K562 (cell line): ENCODE measurements around the gene SEMA4G. TPM values are rescaled to one million over a fixed set of nuclear protein-coding genes. Genes with fewer than 3 reads are reported as not detected.
A peak's percentile ranks its signal among the peaks of the same experiment; 100 is the strongest.

Source experiments
- ATAC-seq: fragments of 200-7000 bp; cut with Tn5 transposase; 3 replicates; pipeline ENCODE4 v1.9.1; 2020; ENCODE audit warnings: moderate library complexity
- BruUV-seq: library from RNA; stranded (reverse); fragments of 400-500 nt; replicated peaks from 2 replicates; lab custom pipeline; 2021; lab: Mats Ljungman, UMichigan
- CTCF ChIA-PET: fragments of 300-600 bp; formaldehyde crosslinking; extraction: SDS; loops from one replicate; lab custom pipeline; 2021; ENCODE audit warnings: low intra/inter-chr PET ratio; lab: Yijun Ruan, JAX
- POLR2A ChIA-PET: fragments of 300-600, 350-650 bp; sonication (Branson Sonifier 250); formaldehyde crosslinking; extraction: SDS; loops from one replicate; lab custom pipeline; 2021; ENCODE audit warnings: antibody characterized with exemption, inconsistent platforms; lab: Yijun Ruan, JAX
- DNase-seq, 4 experiments: peaks; one replicate each; pipeline versions ENCODE4 v3.0.0 to v3.0.0-alpha.2; 2011 to 2018; ENCODE audit warnings: low spot score in 3 of 4, mixed read lengths in 3 of 4; ENCODE audit errors: extremely low read depth in 1 of 4
- FAIRE-seq: peaks from 2 replicates; lab custom pipeline; 2011; peaks lifted over from hg19 to GRCh38; lab: Jason Lieb, UNC
- H2AFZ ChIP-seq: 2 replicates; pipeline ENCODE4 v1.6.0; 2011; ENCODE audit warnings: low read depth, low read length, control low read depth, inconsistent platforms
- H3K27ac ChIP-seq: fragments of 200-600 bp; 3 replicates; pipeline ENCODE4 v1.8.0; 2011; ENCODE audit warnings: low read depth, mild to moderate bottlenecking, control low read depth, inconsistent platforms, low read length, moderate library complexity, mixed read lengths; ENCODE audit errors: extremely low read depth
- H3K27me3 ChIP-seq, 2 experiments: fragments of 300-600 bp in 1 of 2; 2 replicates in 1 of 2; 3 replicates in 1 of 2; pipeline versions ENCODE4 v1.6.0 to v1.8.0; 2011; ENCODE audit warnings: inconsistent platforms in 2 of 2, low read length in 2 of 2, mild to moderate bottlenecking in 1 of 2, mixed read lengths in 1 of 2, moderate library complexity in 1 of 2; ENCODE audit not compliant: control insufficient read depth in 2 of 2, insufficient read depth in 2 of 2
- H3K36me3 ChIP-seq: fragments of 300-600 bp; 3 replicates; pipeline ENCODE4 v1.8.0; 2011; ENCODE audit warnings: mild to moderate bottlenecking, low read length, inconsistent platforms; ENCODE audit not compliant: control insufficient read depth, insufficient read depth
- H3K4me1 ChIP-seq, 2 experiments: fragments of 200-600 bp in 1 of 2; replicated peaks in 1 of 2; 2 replicates in 1 of 2; 3 replicates in 1 of 2; pipeline versions ENCODE4 v1.5.1 to v1.8.0; 2011; ENCODE audit warnings: inconsistent platforms in 2 of 2, low read length in 2 of 2, mild to moderate bottlenecking in 1 of 2, mixed read lengths in 1 of 2, moderate library complexity in 1 of 2; ENCODE audit not compliant: control insufficient read depth in 2 of 2, insufficient read depth in 2 of 2
- H3K4me2 ChIP-seq: 2 replicates; pipeline ENCODE4 v1.6.1; 2011; ENCODE audit warnings: low read length, control low read depth, inconsistent platforms, mixed read lengths; ENCODE audit not compliant: insufficient read depth
- H3K4me3 ChIP-seq: fragments of 200-600 bp; sonication (generic), shearing (Covaris generic); 2 replicates; pipeline ENCODE4 v1.5.1; 2016; ENCODE audit warnings: control low read depth, inconsistent platforms
- H3K79me2 ChIP-seq: fragments of 200-600 bp; 3 replicates; pipeline ENCODE4 v1.8.0; 2011; ENCODE audit warnings: low read length, inconsistent platforms; ENCODE audit not compliant: control insufficient read depth, insufficient read depth
- H3K9ac ChIP-seq, 2 experiments: 2 replicates each; pipeline versions ENCODE4 v1.6.0 to v1.6.1; 2011; ENCODE audit warnings: low read depth in 2 of 2, low read length in 2 of 2, control low read depth in 1 of 2, inconsistent platforms in 1 of 2, mild to moderate bottlenecking in 1 of 2, mixed read lengths in 1 of 2; ENCODE audit not compliant: insufficient read depth in 1 of 2
- H3K9me1 ChIP-seq: one replicate; pipeline ENCODE4 v1.6.0; 2011; ENCODE audit warnings: inconsistent platforms, mild to moderate bottlenecking, low read length, moderate library complexity; ENCODE audit not compliant: control insufficient read depth, insufficient read depth
- H3K9me3 ChIP-seq: replicated peaks from 2 replicates; pipeline ENCODE4 v1.5.1; 2011; ENCODE audit warnings: low read depth, low read length, inconsistent platforms; ENCODE audit not compliant: control insufficient read depth, insufficient read depth
- H4K20me1 ChIP-seq: replicated peaks from 2 replicates; pipeline ENCODE4 v1.6.1; 2011; ENCODE audit warnings: low read length, inconsistent platforms, mixed read lengths; ENCODE audit not compliant: control insufficient read depth, insufficient read depth
- CBX1 ChIP-seq: sonication (generic); IDR thresholded peaks from 2 replicates; pipeline ENCODE4 v1.6.1; 2016; ENCODE audit warnings: antibody characterized with exemption, low read depth, mild to moderate bottlenecking
- GTF2E2 ChIP-seq: fragments of 200-800 bp; sonication (Bioruptor generic); IDR thresholded peaks from 2 replicates; pipeline ENCODE4 v1.6.1; 2016; ENCODE audit warnings: missing genetic modification characterization, missing compliant biosample characterization
- KAT2B ChIP-seq: IDR thresholded peaks from one replicate; pipeline ENCODE4 v1.6.1; 2012; ENCODE audit warnings: low read depth, mild to moderate bottlenecking, control low read depth, inconsistent platforms, low read length, moderate library complexity
- RBM25 ChIP-seq: fragments of 200-400 bp; formaldehyde crosslinking; IDR thresholded peaks from 2 replicates; pipeline ENCODE4 v1.6.1; 2018; ENCODE audit warnings: low read length, low read depth, moderate library complexity; ENCODE audit not compliant: severe bottlenecking
- ZNF12 ChIP-seq: sonication (generic); formaldehyde crosslinking; IDR thresholded peaks from 2 replicates; pipeline ENCODE4 v1.4.0; 2020; ENCODE audit warnings: mild to moderate bottlenecking, missing genetic modification reagents
- WGBS: fragments of 100-300 bp; shearing (Covaris generic); methylation state at CpG from one replicate; pipeline ENCODE4 v1.1.6; 2016; ENCODE audit warnings: low coverage, mixed read lengths; ENCODE audit not compliant: insufficient coverage; ENCODE audit errors: missing lambda C conversion rate; 5-methylcytosine and 5-hydroxymethylcytosine counted together
- in situ Hi-C: fragments of 300-500 bp; cut with MboI; formaldehyde crosslinking; loops from 4 replicates; pipeline ENCODE4 v1.15.0; 2018; ENCODE audit warnings: inconsistent platforms, mixed read lengths
- intact Hi-C: fragments of 100-400 bp; cut with micrococcal nuclease; formaldehyde crosslinking; loops from 2 replicates; pipeline ENCODE4 v1.14.2; 2022
- polyA plus RNA-seq, 8 experiments: library from polyadenylated mRNA; depleted of rRNA in 4 of 8; stranded (reverse) in 5 of 8; unstranded in 3 of 8; fragments of >200 nt; fragmentation: Nextera tagmentation in 2 of 8; fragmentation: Illumina TruSeq in 1 of 8; extraction: Ambion mirVana in 2 of 8; extraction: Trizol in 1 of 8; gene quantifications; 2 replicates each; pipeline versions ENCODE4 v1.2.1 to v1.2.3, GENCODE V29; 2011 to 2014; ENCODE audit warnings: inconsistent platforms in 1 of 8, missing spikeins in 1 of 8
- total RNA-seq, 7 experiments: library from RNA; depleted of rRNA in 6 of 7; stranded (reverse); fragments of >200 nt in 6 of 7; fragmentation: Illumina TruSeq in 2 of 7; extraction: Trizol in 2 of 7; gene quantifications; 2 replicates each; pipeline versions ENCODE4 v1.2.1 to v1.2.3, GENCODE V29; 2011 to 2021; ENCODE audit warnings: low replicate concordance in 1 of 7
- TF ChIP-seq, protein P1 (sequence below): fragments of 450-650 bp; IDR thresholded peaks from 2 replicates; pipeline ENCODE4 v1.6.1; 2016

The SEMA4G gene
- total and polyA plus RNA-seq, 9 of the 15 experiments (the other 6 are each of a cell fraction or from before 2014, with no cell fraction given), result 0.40 to 7.8 (median 1.8) TPM

DNA sequence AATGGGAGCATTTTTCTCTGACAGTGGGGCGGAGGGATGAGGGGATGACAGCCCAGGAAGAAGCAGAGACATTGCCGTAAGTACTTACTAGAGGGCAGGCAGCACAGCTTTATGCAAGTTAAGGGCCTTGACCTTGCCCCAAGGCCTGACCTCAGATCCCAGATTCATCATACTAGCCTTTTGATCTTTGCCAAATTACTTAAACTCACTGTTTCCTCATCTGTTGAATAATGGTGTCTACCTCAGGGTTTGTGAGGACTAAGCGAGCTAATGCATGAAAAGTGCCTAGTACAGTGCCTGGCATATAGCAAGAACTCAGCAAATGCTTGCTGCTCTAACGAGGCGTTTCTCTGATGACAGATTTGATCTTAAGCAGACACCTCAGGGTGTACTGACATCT, 3.5 kb upstream of the SEMA4G start:
- Histone ChIP-seq H2AFZ (no peak overlapping the region), H3K9ac (no peak overlapping the region), H3K27ac (no peak overlapping the region), H3K27me3 (no peaks in the 10 kb centered on the region), H3K9me3 (no peaks in the 10 kb centered on the region), H3K36me3 (peaks cover 27% of the 10 kb centered on the region; the same call in 1 of the 3 replicates), H3K79me2 (no peaks in the 10 kb centered on the region), H3K9me1 (no peaks in the 10 kb centered on the region), H3K4me3 (no peak overlapping the region), H3K4me1 (peaks cover 12 to 14% of the 10 kb centered on the region in 2 experiments), H4K20me1 (no peaks in the 10 kb centered on the region), H3K4me2 (no peak overlapping the region)
- no peak for FAIRE-seq
- TF ChIP-seq ZNF12 (CRISPR knock-in tag), result 0 out of 2 replicates have a peak, but pooled peaks have one; percentile 59
- TF ChIP-seq KAT2B, result no peak
- peak; percentile 73 for TF ChIP-seq RBM25
- TF ChIP-seq GTF2E2 (tag), result no peak
- ATAC-seq, result no peak
- POLR2A ChIA-PET, result interaction anchor here (0.7 kb wide), 2 partner anchors 19 to 35 kb away, joined by 3 read pairs; no protein-coding TSS in a partner anchor
- no TSS peak for BruUV-seq
- intact Hi-C loops (no loop called here), in situ Hi-C loops (no loop called here)
- WGBS, result 62% methylated on average over 4 of the region's 5 CpGs
- CTCF ChIA-PET, result no interaction called here
- DNase-seq, result no peak

DNA sequence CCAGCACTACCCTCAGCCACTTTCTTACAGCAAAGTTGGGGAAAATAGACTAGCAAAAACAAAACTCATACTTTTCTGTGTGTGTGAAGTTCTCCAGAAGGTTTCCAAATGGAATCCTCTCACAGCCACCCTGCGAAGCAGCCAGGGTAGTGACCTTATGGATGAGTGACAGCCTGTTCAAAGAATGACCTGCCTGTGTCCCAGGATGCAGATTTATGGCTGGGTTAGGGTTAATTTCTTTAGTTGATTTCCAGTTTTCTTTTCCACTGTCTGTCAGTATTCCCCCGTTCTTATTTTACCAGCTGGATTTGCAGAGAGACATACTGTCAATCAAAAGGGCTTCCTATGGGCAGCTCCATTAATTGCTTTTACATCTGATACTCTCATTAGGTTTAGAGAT, 2.4 kb upstream of the SEMA4G start:
- Histone ChIP-seq H3K4me2 (no peak overlapping the region), H3K79me2 (no peaks in the 10 kb centered on the region)
- no peak for DNase-seq
- CTCF ChIA-PET, result no interaction called here
- TF ChIP-seq CBX1, result no peak
- TF ChIP-seq, protein P1, sequence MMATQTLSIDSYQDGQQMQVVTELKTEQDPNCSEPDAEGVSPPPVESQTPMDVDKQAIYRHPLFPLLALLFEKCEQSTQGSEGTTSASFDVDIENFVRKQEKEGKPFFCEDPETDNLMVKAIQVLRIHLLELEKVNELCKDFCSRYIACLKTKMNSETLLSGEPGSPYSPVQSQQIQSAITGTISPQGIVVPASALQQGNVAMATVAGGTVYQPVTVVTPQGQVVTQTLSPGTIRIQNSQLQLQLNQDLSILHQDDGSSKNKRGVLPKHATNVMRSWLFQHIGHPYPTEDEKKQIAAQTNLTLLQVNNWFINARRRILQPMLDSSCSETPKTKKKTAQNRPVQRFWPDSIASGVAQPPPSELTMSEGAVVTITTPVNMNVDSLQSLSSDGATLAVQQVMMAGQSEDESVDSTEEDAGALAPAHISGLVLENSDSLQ, result peak; percentile 68
- TF ChIP-seq, all 486 proteins: peak for 1
- intact Hi-C loops, result no loop called here
- peaks cover 20% of the 10 kb centered on the region; the same call in 1 of the 3 replicates for H3K36me3 ChIP-seq
- no TSS peak for BruUV-seq
- no peak overlapping the region for H3K27ac ChIP-seq
- ATAC-seq (no peak), FAIRE-seq (no peak)
- 38% methylated on average over 2 of the region's 2 CpGs for WGBS
- no peak overlapping the region for H2AFZ ChIP-seq
- no peaks in the 10 kb centered on the region for H3K9me3 ChIP-seq
- no peak overlapping the region for H3K9ac ChIP-seq
- in situ Hi-C loops, result no loop called here
- no peak overlapping the region for H3K4me3 ChIP-seq
- POLR2A ChIA-PET, result interaction anchor here (1.0 to 1.3 kb wide), 2 partner anchors 10 to 15 kb away, joined by 3 to 4 read pairs; no protein-coding TSS in a partner anchor
- no peaks in the 10 kb centered on the region for H3K9me1 ChIP-seq
- H4K20me1 ChIP-seq, result no peaks in the 10 kb centered on the region
- no peaks in the 10 kb centered on the region for H3K27me3 ChIP-seq
- H3K4me1 ChIP-seq, result peaks cover 12 to 14% of the 10 kb centered on the region in 2 experiments
